Activated naive CD4-positive, alpha-beta T cell treated with Interleukin-2 at 50 U/mL for 16 hours (primary cell): ENCODE data around the gene ZFYVE27.
A peak's percentile ranks its signal among the peaks of the same experiment; 100 is the strongest.
"Not testable (repeated sequence)": the region's sequence is repeated elsewhere in the genome, so short reads cannot be mapped to it uniquely, and the experiment has no call there.

Source experiments
- DNase-seq: peaks from one replicate; pipeline ENCODE4 v3.0.0-alpha.2; 2020

ZFYVE27 gene, protein sequence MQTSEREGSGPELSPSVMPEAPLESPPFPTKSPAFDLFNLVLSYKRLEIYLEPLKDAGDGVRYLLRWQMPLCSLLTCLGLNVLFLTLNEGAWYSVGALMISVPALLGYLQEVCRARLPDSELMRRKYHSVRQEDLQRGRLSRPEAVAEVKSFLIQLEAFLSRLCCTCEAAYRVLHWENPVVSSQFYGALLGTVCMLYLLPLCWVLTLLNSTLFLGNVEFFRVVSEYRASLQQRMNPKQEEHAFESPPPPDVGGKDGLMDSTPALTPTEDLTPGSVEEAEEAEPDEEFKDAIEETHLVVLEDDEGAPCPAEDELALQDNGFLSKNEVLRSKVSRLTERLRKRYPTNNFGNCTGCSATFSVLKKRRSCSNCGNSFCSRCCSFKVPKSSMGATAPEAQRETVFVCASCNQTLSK

GRCh38 chr10:97736902-97737769 is at the start of gene ZFYVE27:
Gene ZFYVE27 (plus strand): TSS chr10:97737128. CDS start chr10:97738478, 1,350 bp downstream.
- peak; percentile 96 for DNase-seq

- no peak for DNase-seq
Observed at GRCh38 chr10:97687785-97688781, 48.8 kb upstream of the ZFYVE27 start.

DNA sequence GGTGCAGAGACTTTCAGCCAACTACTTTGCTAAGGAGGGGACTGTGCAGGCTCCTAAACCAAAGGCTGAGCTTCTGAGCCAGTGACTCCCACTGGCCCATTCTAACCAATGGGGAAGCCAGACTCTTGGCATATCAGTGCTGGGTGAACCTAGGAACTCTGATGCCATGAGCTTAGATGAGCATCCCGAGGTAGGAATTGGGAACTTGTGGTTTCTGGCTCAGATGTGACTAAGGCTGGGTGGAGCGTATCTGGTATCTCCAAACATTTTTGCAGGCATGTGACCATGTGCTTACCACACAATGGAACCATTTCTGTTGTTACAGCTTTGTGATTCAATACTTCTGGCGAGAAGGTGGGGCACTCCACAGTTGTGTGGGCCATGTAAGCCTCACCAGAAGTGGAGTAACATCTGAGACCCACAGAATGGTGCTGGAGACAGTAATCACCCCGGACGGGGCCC is 47.3 kb upstream of the ZFYVE27 start:
- DNase-seq = no peak

DNA sequence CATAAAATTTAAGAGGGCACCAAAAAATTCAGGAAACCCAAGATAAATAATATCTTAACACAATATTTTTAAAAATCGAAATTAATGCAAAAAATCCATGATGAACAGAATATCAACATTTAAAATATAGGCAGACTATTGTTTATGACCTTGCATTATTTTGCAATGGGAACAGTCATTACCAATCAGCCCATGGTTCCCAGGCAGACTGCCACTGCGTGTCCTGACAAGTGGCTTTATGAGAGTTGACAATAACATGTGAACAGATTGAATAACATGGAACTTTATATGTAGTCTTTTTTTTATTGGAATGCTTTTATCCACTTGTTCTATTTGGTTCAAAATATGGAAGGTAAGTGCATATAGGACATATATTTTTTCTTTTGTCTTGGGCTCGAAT is 46.8 kb upstream of the ZFYVE27 start:
- DNase-seq = no peak

DNA sequence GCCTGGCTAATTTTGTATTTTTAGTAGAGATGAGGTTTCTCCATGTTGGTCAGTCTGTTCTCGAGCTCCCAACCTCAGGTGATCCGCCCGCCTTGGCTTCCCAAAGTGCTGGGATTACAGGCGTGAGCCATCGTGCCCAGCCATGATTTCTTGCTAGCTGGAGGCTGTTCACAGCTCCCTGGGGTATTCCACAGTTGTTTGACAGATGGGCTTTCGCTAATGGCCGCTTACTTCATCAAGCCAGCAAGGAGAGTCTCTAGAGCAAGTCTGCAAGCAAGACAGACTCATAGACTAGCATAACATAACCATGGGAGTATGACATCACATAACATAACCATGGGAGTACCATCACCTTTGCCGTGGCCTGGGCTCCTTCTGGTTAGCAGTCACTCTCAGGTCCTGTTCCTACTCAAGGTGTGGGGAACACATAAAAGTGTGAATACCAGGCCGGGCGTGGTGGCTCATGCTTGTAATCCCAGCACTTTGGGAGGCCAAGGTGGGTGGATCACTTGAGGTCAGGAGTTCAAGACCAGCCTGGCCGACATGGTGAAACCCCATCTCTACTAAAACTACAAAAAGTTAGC is 38.8 kb upstream of the ZFYVE27 start:
- not testable (repeated sequence) for DNase-seq

- DNase-seq = peak; percentile 29
Observed at GRCh38 chr10:97701438-97702069, 35.4 kb upstream of the ZFYVE27 start.

GRCh38 chr10:97703398-97704067 is 33.4 kb upstream of the ZFYVE27 start:
- DNase-seq = no peak

GRCh38 chr10:97704341-97704740 is 32.6 kb upstream of the ZFYVE27 start:
- DNase-seq = no peak

- no peak for DNase-seq
Observed at GRCh38 chr10:97705006-97705670, 31.8 kb upstream of the ZFYVE27 start.

GRCh38 chr10:97707134-97707861 is 29.6 kb upstream of the ZFYVE27 start:
- DNase-seq = no peak

DNA sequence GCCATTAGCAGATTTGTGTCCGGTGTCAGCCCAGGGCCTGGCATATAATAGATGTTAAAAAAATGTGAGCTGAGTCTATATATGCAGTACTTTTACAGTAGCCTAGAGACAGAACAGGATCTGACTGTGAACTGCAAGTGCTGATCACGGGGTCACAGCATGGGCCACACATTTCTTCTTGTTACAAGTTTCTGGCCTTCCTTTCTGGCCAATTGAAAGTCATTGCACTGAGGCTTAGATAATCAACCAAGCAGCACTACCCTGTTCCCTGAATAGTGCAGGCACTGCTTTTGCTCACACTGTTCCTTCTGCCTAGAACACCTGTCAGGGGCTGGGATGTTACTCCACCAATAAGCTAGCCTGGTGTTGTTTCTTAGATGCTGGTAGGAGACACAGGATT is 28.8 kb upstream of the ZFYVE27 start:
- DNase-seq = no peak

DNA sequence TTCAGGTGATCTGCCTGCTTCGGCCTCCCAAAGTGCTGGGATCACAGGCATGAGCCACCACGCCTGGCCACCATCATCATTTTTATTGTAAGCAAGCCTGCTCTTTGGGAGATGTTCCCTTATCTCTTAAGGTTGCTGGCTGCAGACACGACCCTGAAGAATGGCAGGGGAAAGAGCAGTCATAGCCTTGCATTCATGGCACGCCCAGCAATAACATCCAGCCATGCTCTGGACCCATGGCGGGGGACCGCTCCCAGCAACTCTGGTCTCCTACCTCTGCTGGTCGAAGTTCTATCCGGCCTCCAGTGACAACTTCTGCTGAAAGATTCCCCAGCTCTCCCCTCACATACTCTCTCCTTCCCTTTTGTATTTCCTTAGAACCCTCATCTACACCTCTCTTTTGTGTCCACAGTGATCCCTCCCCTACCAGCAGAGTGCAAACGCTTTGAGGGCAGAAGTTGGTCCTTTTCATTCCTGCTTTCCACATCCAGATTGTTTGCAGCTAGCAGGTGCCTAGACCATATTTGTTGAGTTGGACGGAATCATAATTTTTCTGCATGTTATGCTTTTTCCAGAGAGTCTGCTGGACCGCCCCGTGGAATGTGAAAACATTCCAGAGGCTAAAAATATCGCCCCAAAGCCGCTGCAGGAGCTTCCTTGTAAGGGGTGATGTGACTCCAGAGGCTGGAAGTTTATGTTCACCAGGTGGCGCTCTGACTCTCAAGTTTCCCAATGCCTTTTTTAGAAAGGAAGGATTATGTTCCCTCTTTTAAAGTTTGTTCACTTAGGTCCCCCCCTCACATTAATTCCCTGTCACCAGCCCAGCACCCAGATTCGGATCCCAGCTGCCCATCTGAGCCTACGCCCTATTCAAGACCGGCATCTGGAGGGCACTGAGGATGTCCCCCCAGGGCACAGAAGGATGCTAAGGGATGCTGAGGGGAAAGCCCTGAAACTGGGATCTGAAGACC is 27.7 kb upstream of the ZFYVE27 start:
- DNase-seq = peak; percentile 48

DNA sequence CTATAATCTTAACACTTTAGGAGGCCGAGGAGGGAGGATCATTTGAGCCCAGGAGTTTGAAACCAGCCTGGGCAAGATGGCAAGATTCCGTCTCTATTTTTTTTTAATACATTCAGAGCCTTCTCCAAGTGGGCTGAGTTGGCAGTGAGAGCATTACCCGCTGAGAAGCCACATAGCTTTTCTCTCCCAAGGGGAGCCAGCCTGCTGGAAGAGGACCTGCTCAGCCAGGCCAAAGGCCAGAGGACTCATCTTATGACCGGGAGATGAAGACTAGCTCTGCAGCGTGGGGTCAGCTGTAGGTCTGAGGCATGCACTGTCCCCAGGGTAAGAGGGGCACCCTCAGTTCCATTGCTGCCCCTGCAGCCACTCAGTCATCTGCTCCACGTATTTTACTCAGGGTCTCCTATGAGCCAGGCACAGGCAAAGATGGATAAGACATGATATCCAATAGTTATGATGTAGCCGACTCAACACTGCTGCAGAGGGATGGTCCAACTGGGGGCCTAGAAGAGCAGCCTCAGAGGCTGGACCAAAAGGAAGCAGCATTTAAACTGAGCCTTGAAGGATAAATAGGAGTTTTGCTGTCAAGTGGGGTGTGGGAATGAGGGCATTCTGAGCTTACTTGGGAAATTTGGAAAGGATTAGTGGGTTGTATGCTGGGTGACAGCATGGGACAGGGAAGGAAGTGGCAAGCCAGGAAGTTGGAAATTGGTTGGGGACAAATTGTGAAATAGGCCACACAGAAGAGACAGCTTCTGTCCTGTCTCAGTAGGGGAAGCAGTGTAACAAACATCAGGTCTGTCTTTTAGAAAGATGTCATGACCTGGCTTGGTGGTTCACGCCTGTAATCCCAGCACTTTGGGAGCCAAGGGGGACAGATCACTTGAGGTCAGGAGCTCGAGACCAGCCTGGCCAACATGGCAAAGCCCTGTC is 25.0 kb upstream of the ZFYVE27 start:
- DNase-seq = no peak

- DNase-seq = no peak
Observed at GRCh38 chr10:97713339-97713825, 23.5 kb upstream of the ZFYVE27 start, which contains the start of gene MARVELD1. Gene MARVELD1 (plus strand): TSS chr10:97713730. CDS start chr10:97713877, 147 bp downstream.

DNA sequence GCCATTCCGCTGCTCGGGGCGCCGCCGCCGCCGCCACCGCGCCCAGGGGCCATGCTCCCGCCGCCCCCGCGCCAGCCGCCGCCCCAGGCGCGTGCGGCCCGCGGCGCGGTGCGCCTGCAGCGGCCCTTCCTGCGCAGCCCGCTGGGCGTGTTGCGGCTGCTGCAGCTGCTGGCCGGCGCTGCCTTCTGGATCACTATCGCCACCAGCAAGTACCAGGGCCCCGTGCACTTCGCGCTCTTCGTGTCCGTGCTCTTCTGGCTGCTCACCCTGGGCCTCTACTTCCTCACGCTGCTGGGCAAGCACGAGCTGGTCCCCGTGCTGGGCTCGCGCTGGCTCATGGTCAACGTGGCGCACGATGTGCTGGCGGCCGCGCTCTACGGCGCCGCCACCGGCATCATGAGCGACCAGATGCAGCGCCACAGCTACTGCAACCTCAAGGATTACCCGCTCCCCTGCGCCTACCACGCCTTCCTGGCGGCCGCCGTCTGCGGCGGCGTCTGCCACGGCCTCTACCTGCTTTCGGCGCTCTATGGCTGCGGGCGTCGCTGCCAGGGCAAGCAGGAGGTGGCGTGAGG is 23.0 kb upstream of the ZFYVE27 start:
- peak; percentile 59 for DNase-seq
